H1 (cell line): ENCODE measurements around the gene PIK3CG. TPM values are rescaled to one million over a fixed set of nuclear protein-coding genes. Genes with fewer than 3 reads are reported as not detected.

Experiments
- CTCF ChIA-PET: fragments of 300-600 bp; sonication (Branson Sonifier 250); formaldehyde crosslinking; loops from one replicate; lab custom pipeline; 2021; ENCODE audit not compliant: partially characterized antibody; lab: Charles Lee
- POLR2A ChIA-PET: fragments of 300-600 bp; sonication (Branson Sonifier 250); formaldehyde crosslinking; loops from one replicate; lab custom pipeline; 2021; ENCODE audit warnings: inconsistent platforms; ENCODE audit not compliant: partially characterized antibody; lab: Charles Lee
- DNase-seq, 2 experiments: peaks; one replicate each; pipeline versions ENCODE4 v3.0.0 to v3.0.0-alpha.2; 2010 to 2022; ENCODE audit warnings: low spot score in 2 of 2, low read depth in 1 of 2, mixed read lengths in 1 of 2
- FAIRE-seq: peaks from 2 replicates; lab custom pipeline; 2011; peaks lifted over from hg19 to GRCh38; lab: Jason Lieb, UNC
- H2AFZ ChIP-seq: 2 replicates; pipeline ENCODE4 v1.8.1; 2012; ENCODE audit warnings: low read length, inconsistent platforms
- H2AK5ac ChIP-seq: 2 replicates; pipeline ENCODE4 v1.6.1; 2013; ENCODE audit warnings: low read depth, low read length
- H2BK120ac ChIP-seq: replicated peaks from 2 replicates; pipeline ENCODE3; 2013; ENCODE audit warnings: low read depth, low read length, inconsistent platforms
- H2BK12ac ChIP-seq: 2 replicates; pipeline ENCODE4 v1.6.1; 2013; ENCODE audit warnings: low read depth, low read length
- H2BK15ac ChIP-seq: 2 replicates; pipeline ENCODE4 v1.6.1; 2013; ENCODE audit warnings: low read length
- H2BK20ac ChIP-seq: 2 replicates; pipeline ENCODE4 v1.6.1; 2013; ENCODE audit warnings: low read length
- H2BK5ac ChIP-seq: 2 replicates; pipeline ENCODE4 v1.6.1; 2013; ENCODE audit warnings: low read depth, low read length
- H3K14ac ChIP-seq: 2 replicates; pipeline ENCODE4 v1.6.1; 2013; ENCODE audit warnings: inconsistent platforms; ENCODE audit not compliant: insufficient read length
- H3K18ac ChIP-seq: 2 replicates; pipeline ENCODE4 v1.6.1; 2013; ENCODE audit warnings: low read length; ENCODE audit errors: extremely low read depth
- H3K23ac ChIP-seq: 2 replicates; pipeline ENCODE4 v1.6.1; 2013; ENCODE audit warnings: inconsistent platforms; ENCODE audit not compliant: insufficient read length
- H3K23me2 ChIP-seq: 2 replicates; pipeline ENCODE4 v1.6.1; 2013; ENCODE audit warnings: low read depth, low read length
- H3K27ac ChIP-seq: 2 replicates; pipeline ENCODE4 v1.6.1; 2011; ENCODE audit warnings: low read depth, low read length, inconsistent platforms
- H3K27me3 ChIP-seq, 4 experiments: replicated peaks in 1 of 4; 1 replicate in 1 of 4; 2 replicates in 3 of 4; pipeline versions ENCODE4 v1.6.1 to v1.8.1; 2011 to 2013; ENCODE audit warnings: low read length in 3 of 4, mild to moderate bottlenecking in 3 of 4, inconsistent platforms in 2 of 4, mixed read lengths in 2 of 4, moderate library complexity in 1 of 4; ENCODE audit not compliant: control insufficient read depth in 3 of 4, insufficient read depth in 3 of 4; ENCODE audit errors: extremely low read depth in 1 of 4
- H3K36me3 ChIP-seq, 4 experiments: 2 replicates each; pipeline versions ENCODE4 v1.6.1 to v1.8.1; 2011 to 2013; ENCODE audit warnings: mild to moderate bottlenecking in 4 of 4, low read length in 3 of 4, moderate library complexity in 2 of 4, control low read depth in 1 of 4, inconsistent platforms in 1 of 4; ENCODE audit not compliant: insufficient read depth in 4 of 4, control insufficient read depth in 2 of 4
- H3K4ac ChIP-seq: replicated peaks from 2 replicates; pipeline ENCODE3; 2013; ENCODE audit warnings: low read length, low read depth, mixed read lengths, inconsistent platforms; ENCODE audit not compliant: insufficient read length
- H3K4me1 ChIP-seq, 4 experiments: replicated peaks in 1 of 4; 1 replicate in 1 of 4; 2 replicates in 3 of 4; pipeline versions ENCODE4 v1.6.1 to v1.8.1; 2011 to 2013; ENCODE audit warnings: low read length in 3 of 4, inconsistent platforms in 2 of 4, mixed read lengths in 1 of 4; ENCODE audit not compliant: insufficient read depth in 4 of 4, control insufficient read depth in 3 of 4
- H3K4me2 ChIP-seq, 2 experiments: 2 replicates each; pipeline versions ENCODE4 v1.6.1 to v1.8.1; 2011 to 2013; ENCODE audit warnings: low read depth in 2 of 2, low read length in 2 of 2, control low read depth in 1 of 2, inconsistent platforms in 1 of 2, mild to moderate bottlenecking in 1 of 2; ENCODE audit not compliant: insufficient read depth in 1 of 2
- H3K4me3 ChIP-seq, 4 experiments: fragments of 200-600, 300-600 bp in 1 of 4; sonication (generic), shearing (Covaris generic), sonication (Bioruptor Twin) in 1 of 4; 2 replicates each; pipeline versions ENCODE4 v1.5.1 to v1.8.1; 2011 to 2016; ENCODE audit warnings: low read length in 4 of 4, low read depth in 3 of 4, control low read depth in 2 of 4, inconsistent platforms in 2 of 4, mild to moderate bottlenecking in 2 of 4, mixed read lengths in 1 of 4, moderate library complexity in 1 of 4; ENCODE audit not compliant: insufficient read depth in 2 of 4; ENCODE audit errors: extremely low read depth in 1 of 4
- H3K56ac ChIP-seq: replicated peaks from 2 replicates; pipeline ENCODE3; 2013; ENCODE audit warnings: low read depth, mild to moderate bottlenecking, mixed read lengths, low read length, inconsistent platforms; ENCODE audit not compliant: insufficient read length
- H3K79me1 ChIP-seq: 2 replicates; pipeline ENCODE4 v1.6.1; 2013; ENCODE audit warnings: low read depth, low read length, control low read depth
- H3K79me2 ChIP-seq, 2 experiments: 2 replicates each; pipeline versions ENCODE4 v1.6.1 to v1.8.1; 2012 to 2013; ENCODE audit warnings: low read length in 2 of 2, mild to moderate bottlenecking in 2 of 2, inconsistent platforms in 1 of 2; ENCODE audit not compliant: insufficient read depth in 2 of 2, control insufficient read depth in 1 of 2
- H3K9ac ChIP-seq, 4 experiments: replicated peaks in 1 of 4; 1 replicate in 1 of 4; 2 replicates in 3 of 4; pipeline versions ENCODE4 v1.6.1 to v1.8.1; 2011 to 2013; ENCODE audit warnings: low read depth in 3 of 4, low read length in 3 of 4, control low read depth in 2 of 4, mild to moderate bottlenecking in 2 of 4, moderate library complexity in 2 of 4, inconsistent platforms in 1 of 4; ENCODE audit errors: extremely low read depth in 1 of 4
- H3K9me3 ChIP-seq, 2 experiments: 2 replicates each; pipeline versions ENCODE4 v1.6.1 to v1.8.1; 2012 to 2013; ENCODE audit warnings: mild to moderate bottlenecking in 2 of 2, moderate library complexity in 2 of 2, control low read depth in 1 of 2, inconsistent platforms in 1 of 2, low read depth in 1 of 2, low read length in 1 of 2, mixed read lengths in 1 of 2; ENCODE audit not compliant: insufficient read depth in 2 of 2
- H4K20me1 ChIP-seq, 2 experiments: replicated peaks in 1 of 2; 2 replicates each; pipeline versions ENCODE3 to v1.8.1; 2011 to 2013; ENCODE audit warnings: inconsistent platforms in 2 of 2, low read length in 2 of 2, mild to moderate bottlenecking in 1 of 2; ENCODE audit not compliant: insufficient read depth in 2 of 2, control insufficient read depth in 1 of 2
- H4K5ac ChIP-seq: 2 replicates; pipeline ENCODE4 v1.6.1; 2013; ENCODE audit warnings: low read length, low read depth, mixed read lengths, inconsistent platforms; ENCODE audit not compliant: insufficient read length
- H4K8ac ChIP-seq: 2 replicates; pipeline ENCODE4 v1.8.0; 2013; ENCODE audit warnings: mild to moderate bottlenecking, moderate library complexity, low read length, inconsistent platforms; ENCODE audit not compliant: insufficient read depth; ENCODE audit errors: extremely low read depth
- H4K91ac ChIP-seq: replicated peaks from 2 replicates; pipeline ENCODE3; 2013; ENCODE audit warnings: low read length, mixed read lengths, inconsistent platforms; ENCODE audit not compliant: insufficient read length
- TBP ChIP-seq: IDR thresholded peaks from 2 replicates; pipeline ENCODE4 v1.6.1; 2011; ENCODE audit warnings: low read depth, low read length, improper control_type of control experiment
- polyA plus RNA-seq, 7 experiments: library from polyadenylated mRNA; depleted of rRNA in 3 of 7; stranded (reverse) in 5 of 7; unstranded in 2 of 7; fragments of >200 nt in 5 of 7; fragments of 200-250 nt in 2 of 7; gene quantifications; 1 replicate in 5 of 7; 2 replicates in 1 of 7; 4 replicates in 1 of 7; pipeline versions ENCODE4 v1.2.1 to v1.2.3, GENCODE V29; 2011 to 2013; ENCODE audit warnings: missing spikeins in 2 of 7, mixed read lengths in 2 of 7
- total RNA-seq: library from RNA; stranded (reverse); fragmentation: NEBNext Ultra II Directional; extraction: Animal tissue kit (Norgen Biotek cat#: 25700); gene quantifications from 2 replicates; pipeline ENCODE4 v1.2.1, GENCODE V29; 2021

PIK3CG gene
- total and polyA plus RNA-seq, 2 of the 8 experiments (the other 6 are each of a cell fraction or from before 2014, with no cell fraction given), result not detected

GRCh38 chr7:106823631-106824030, 41.5 kb upstream of the PIK3CG start:
- DNase-seq (no peak), FAIRE-seq (no peak)
- H2BK15ac ChIP-seq, result no peak overlapping the region
- H4K91ac ChIP-seq, result no peak overlapping the region
- H3K4me3 ChIP-seq, result no peak overlapping the region
- H3K4ac ChIP-seq, result no peak overlapping the region
- H3K27ac ChIP-seq, result no peak overlapping the region
- H3K9me3 ChIP-seq, result 0 out of 4 replicates have a peak, but pooled peaks cover 0 to 4% of the 10 kb centered on the region in 2 experiments
- no peaks in the 10 kb centered on the region for H4K20me1 ChIP-seq
- no peak overlapping the region for H3K18ac ChIP-seq
- H2BK120ac ChIP-seq, result no peak overlapping the region
- no peak overlapping the region for H2BK20ac ChIP-seq
- no peaks in the 10 kb centered on the region for H3K36me3 ChIP-seq
- no peak overlapping the region for H2AK5ac ChIP-seq
- no peaks in the 10 kb centered on the region for H3K79me2 ChIP-seq
- H3K4me1 ChIP-seq, result peaks cover 0 to 3% (median 0%) of the 10 kb centered on the region in 4 experiments; a peak in 1 of 7 replicates
- H4K8ac ChIP-seq, result no peak overlapping the region
- no peaks in the 10 kb centered on the region for H3K79me1 ChIP-seq
- no peak overlapping the region for H3K56ac ChIP-seq
- H3K23ac ChIP-seq, result no peak overlapping the region
- no peak overlapping the region for H3K9ac ChIP-seq
- no peak overlapping the region for H3K14ac ChIP-seq
- H3K23me2 ChIP-seq, result no peaks in the 10 kb centered on the region
- ChIA-PET CTCF (no interaction called here), POLR2A (no interaction called here)
- no peak overlapping the region for H2BK12ac ChIP-seq
- no peak overlapping the region for H2AFZ ChIP-seq
- TF ChIP-seq TBP, result no peak
- no peak overlapping the region for H2BK5ac ChIP-seq
- H3K4me2 ChIP-seq, result no peak overlapping the region
- H3K27me3 ChIP-seq, result no peaks in the 10 kb centered on the region
- no peak overlapping the region for H4K5ac ChIP-seq
